ENCODE results near the gene CIAO3.

DNA sequence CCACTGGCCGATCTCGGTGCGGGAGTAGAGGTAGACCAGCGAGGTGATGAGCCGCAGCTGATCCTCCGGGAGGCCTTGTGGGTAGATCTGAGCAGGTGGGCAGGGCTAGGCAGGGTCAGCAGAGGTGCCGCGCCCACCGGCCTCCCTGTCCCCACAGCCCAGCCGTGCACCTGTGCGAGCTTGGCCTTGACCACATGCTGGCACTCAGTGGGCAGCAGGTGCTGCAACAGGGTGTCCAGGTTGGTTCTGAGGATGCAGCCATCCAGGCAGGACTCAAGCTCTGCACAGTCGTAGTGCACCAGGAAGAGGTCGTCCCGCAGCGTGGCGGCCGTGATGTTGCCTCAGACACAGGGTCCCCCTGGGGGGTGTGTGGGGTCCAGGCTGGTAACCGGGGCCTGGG, 32.2 kb upstream of the CIAO3 start:
- TF ChIP-seq, protein P1, sequence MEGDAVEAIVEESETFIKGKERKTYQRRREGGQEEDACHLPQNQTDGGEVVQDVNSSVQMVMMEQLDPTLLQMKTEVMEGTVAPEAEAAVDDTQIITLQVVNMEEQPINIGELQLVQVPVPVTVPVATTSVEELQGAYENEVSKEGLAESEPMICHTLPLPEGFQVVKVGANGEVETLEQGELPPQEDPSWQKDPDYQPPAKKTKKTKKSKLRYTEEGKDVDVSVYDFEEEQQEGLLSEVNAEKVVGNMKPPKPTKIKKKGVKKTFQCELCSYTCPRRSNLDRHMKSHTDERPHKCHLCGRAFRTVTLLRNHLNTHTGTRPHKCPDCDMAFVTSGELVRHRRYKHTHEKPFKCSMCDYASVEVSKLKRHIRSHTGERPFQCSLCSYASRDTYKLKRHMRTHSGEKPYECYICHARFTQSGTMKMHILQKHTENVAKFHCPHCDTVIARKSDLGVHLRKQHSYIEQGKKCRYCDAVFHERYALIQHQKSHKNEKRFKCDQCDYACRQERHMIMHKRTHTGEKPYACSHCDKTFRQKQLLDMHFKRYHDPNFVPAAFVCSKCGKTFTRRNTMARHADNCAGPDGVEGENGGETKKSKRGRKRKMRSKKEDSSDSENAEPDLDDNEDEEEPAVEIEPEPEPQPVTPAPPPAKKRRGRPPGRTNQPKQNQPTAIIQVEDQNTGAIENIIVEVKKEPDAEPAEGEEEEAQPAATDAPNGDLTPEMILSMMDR (IDR thresholded peaks at IDR 0.05) = no peak
- no peak for TF ChIP-seq POLR2AphosphoS5 (IDR thresholded peaks at IDR 0.05)
- TF ChIP-seq POLR2A (IDR thresholded peaks at IDR 0.05) = no peak

Data from suprapubic skin (tissue), 4 donors.